Esophagus squamous epithelium (tissue), 4 donors: Measurements from ENCODE around the gene CREB5.

Experiments used
- CTCF ChIP-seq, 6 experiments: fragments of 450-650 bp in 4 of 6; fragments of 200-600 bp in 2 of 6; sonication (generic) in 2 of 6; IDR thresholded peaks; one replicate each; pipeline ENCODE4 v1.5.1; 2016 to 2019; ENCODE audit warnings: antibody characterized with exemption in 6 of 6, mild to moderate bottlenecking in 4 of 6, moderate library complexity in 4 of 6
- POLR2A ChIP-seq, 4 donors: fragments of 450-650 bp; IDR thresholded peaks; one replicate each; pipeline ENCODE4 v1.6.1; 2017; ENCODE audit warnings: antibody characterized with exemption in 4 of 4, mild to moderate bottlenecking in 4 of 4, moderate library complexity in 3 of 4

GRCh38 chr7:28549998-28550397 lies 137.7 kb downstream of the CREB5 start:
- no peak for TF ChIP-seq CTCF (IDR thresholded peaks at IDR 0.05)
- TF ChIP-seq POLR2A (IDR thresholded peaks at IDR 0.05), result no peak
